GM19351 (cell line): ENCODE measurements around the gene SLC2A13.
A peak's percentile ranks its signal among the peaks of the same experiment; 100 is the strongest.
"Not testable (repeated sequence)": the region's sequence is repeated elsewhere in the genome, so short reads cannot be mapped to it uniquely, and the experiment has no call there.

Source experiments
- ATAC-seq: cut with Tn5 transposase; IDR thresholded peaks from one replicate; pipeline ENCODE4 v1.9.1; 2021; ENCODE audit warnings: mild to moderate bottlenecking, moderate library complexity; ENCODE audit not compliant: unreplicated experiment

SLC2A13 gene

DNA sequence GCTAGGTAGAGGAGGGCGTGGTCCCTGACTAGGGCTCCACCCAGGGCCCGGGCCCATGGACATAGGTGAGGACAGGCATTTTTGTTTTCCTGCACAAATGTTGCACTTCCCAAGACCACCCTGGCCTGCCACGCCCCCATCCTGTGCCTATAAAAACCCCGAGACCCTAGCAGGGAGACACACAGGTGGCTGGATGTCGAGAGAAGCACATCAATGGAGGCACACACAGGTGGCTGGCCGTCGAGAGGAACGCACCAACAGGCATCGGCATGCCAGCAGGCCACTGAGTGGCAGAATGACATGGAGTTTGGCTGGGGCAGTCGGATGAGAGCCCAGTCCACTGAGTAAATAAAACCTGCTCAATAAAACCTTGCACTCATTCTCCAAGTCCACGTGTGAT lies 328.4 kb downstream of the SLC2A13 start:
- ATAC-seq, result no peak

DNA sequence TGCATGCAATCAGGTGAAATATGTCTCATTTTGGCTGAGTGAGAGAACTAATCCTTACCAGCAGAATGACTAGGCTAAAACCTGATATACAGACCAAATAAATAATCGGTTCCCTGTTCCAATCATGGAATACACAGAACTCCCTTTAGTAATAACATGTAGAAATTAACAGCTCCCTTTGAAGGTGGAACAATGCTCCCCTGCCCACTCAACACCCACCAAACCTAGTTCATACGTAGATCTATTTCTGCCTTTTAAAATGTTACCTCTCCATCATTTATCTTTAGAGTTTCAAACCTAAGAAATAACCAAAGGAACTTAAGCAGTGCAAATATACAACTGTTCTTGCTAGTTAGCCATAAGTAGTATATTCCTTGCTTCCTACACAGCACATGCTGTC lies 332.6 kb downstream of the SLC2A13 start:
- no peak for ATAC-seq

DNA sequence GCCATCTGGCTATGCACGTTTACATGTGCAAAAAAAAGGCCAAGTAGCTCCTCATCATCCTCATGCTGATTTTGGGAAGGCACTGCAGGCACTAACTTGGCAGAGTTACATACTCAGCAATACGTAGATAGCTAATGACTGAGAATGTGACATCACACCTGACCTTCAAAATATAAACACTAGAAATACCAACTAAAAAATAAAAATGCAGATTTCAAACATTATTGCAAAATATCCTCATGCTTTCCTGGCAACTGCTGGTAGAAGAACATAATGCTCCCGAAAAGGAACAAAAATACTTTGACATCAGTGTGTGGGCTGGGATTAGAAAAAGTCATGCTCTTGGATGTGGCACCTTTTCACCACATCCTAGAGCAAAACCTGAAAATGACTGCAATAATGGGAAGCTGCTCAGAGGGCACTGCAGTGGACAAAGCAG lies 333.0 kb downstream of the SLC2A13 start:
- ATAC-seq, result no peak

DNA sequence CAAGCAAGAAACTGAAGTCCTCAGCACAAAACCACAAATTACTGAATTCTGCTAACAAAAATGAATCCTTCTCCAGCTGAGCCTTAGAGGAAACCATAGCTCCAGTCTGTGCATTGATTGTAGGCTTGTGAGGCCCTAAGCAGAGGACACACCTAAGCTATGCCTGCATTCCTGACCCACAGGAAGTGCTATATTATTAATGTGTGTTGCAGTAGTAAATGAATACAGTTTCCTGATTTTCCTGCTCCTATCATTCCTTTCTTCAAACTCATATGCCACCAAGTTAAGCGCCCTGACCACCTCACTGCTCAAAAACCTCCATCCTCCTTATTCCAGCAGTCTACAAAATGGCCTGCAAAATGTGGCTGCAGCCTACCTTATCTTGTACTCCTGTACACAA lies 334.4 kb downstream of the SLC2A13 start:
- ATAC-seq, result no peak

DNA sequence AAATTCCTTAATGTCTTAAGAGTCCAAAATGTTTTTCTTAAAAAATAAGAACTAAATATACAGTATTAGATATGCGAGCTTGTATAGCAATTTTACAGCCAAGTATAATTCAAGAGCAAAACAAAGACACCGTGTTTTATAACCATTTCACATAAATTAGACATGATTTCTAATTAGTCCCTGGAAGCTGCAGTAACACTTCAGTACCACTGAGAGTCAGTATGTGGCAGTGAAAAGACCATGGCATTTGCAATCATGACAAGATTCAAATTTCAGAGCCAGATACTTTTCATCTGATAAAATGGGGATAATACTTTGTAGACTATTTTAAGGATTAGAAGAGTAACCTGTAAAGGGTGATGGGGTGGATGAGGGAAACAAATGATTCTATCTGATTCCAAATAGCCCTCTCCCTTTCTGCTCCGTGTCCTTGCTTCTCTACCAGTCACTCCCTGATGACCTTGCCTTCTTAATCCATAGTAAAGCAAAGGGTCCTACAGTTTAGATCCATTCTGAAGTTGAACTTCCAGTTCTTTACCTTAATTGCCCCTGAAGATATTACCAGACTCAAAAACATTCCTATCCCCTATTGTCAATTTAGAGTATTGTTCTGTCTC lies 340.8 kb downstream of the SLC2A13 start:
- ATAC-seq, result peak; percentile 89

DNA sequence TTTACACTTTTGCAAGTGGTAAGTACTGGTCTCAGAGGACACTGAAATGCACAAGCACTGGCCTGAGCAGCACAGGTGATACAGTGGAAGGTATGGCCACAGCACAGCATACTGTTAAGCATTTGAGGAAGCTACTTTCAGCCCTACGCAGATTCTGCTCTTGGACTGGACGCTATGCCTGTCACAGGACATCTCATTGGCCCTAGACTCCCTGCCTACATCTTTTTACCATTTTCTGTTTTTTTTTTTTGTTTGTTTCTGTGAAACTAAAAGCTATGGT lies 342.1 kb downstream of the SLC2A13 start:
- ATAC-seq, result no peak

DNA sequence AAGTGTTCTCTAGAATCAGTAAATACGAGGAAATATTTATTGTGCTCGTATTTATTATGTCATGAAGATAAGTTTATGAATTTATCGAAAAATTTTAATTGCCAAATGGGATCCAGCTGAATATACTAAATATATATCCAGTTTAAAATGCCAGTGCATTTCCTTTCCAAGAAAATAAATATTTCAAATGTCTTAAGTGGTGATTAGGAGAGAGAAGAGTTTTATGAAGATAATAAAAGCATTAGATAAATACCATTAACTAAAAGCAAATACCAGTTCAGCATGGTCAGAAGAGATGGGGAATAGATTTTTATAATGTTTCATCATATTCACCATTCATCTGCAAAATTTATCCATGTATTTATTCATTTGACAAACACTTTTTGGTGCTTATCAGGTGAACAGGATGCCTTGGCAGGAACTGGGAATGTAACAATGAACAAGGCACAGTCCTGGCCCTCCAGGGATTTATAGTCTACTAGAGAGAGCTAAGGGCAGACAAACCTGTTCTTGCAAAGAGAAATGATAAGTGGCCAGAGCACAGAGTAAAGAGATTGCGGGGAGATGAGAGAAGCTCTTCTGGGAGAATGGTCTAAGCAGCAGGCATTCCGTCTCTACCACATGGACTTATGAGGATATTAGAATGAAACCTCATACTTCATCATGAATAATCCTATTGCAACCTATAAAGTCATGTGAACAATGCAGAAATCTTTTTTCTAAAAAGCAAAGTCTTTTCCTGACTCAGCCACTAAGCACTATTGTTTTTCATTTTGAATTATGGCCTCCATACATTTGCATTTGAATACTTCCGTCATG lies 342.6 kb downstream of the SLC2A13 start:
- ATAC-seq, result no peak

DNA sequence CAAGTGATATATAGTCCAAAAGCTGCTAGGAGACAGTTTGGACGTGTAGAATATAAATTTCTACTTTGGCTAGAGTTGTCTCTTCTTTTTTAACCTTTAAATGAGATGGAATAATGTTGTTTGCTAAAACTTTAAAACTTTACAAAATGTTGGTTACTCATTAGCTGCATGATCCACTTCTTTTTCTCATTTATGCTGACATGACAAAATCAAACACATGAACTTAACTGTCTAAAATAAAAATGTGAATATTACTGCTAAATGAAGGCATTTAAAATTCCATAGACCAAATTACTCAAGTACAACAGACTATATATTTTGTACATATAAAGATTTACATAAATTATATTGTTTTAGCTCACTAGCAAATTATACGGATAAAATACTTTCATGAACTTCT lies 350.4 kb downstream of the SLC2A13 start:
- ATAC-seq, result no peak

DNA sequence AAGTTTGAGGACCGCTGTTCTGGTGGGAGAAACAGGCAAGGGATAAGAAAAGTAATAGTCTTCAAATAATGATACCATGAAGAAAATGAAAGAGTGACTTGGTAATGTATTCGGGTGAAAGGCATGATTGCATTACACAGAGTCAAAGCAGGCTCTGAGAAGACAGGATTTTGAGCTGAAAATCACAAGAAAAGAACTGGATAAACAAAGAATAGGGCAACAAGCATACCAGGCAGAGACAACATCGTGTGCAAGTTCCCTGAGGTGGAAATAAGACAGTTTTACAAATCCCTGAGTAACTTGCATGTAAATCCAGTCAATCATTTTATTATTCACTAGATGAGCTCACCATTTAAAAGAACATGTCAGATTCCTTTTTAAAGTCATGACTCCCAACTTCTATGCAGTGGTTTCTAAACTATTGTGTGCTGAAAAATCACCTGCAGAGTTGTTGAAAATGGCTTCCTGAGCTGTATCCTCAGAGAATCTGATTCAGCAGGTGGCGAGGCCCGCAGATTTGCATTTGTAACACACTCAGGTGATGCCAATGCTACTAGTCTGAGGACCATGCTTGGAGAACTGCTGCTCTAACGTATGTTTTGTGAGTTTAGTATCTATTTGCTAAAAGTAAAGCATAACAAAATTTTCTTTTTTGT lies 353.3 kb downstream of the SLC2A13 start:
- no peak for ATAC-seq

DNA sequence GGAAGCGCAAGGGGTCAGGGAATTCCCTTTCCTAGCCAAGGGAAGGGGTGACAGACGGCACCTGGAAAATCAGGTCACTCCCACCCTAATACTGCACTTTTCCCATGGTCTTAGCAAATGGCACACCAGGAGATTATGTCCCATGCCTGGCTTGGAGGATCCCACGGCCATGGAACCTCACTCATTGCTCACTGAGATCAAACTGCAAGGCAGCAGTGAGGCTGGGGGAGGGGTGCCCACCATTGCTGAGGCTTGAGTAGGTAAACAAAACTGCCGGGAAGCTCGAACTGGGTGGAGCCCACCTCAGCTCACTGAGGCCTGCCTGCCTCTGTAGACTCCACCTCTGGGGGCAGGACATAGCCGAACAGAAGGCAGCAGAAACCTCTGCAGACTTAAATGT lies 359.7 kb downstream of the SLC2A13 start:
- ATAC-seq, result not testable (repeated sequence)

DNA sequence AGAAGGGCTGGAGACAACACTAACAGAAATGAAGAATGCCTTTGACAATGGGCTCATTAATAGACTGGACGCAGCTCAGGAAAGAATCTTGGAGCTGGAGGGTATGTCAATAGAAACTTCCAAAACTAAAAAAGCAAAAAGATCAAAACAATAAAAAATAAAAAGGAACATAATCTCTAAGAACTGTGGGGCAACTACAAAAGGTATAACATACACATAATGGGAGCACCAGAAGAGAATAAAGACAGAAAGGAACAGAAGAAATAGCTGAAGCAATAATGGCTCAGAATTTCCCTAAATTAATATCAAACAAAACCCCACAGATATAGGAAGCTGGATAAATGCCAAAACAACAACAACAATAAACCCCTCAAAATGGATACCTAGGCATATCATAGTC lies 362.2 kb downstream of the SLC2A13 start:
- ATAC-seq, result no peak

DNA sequence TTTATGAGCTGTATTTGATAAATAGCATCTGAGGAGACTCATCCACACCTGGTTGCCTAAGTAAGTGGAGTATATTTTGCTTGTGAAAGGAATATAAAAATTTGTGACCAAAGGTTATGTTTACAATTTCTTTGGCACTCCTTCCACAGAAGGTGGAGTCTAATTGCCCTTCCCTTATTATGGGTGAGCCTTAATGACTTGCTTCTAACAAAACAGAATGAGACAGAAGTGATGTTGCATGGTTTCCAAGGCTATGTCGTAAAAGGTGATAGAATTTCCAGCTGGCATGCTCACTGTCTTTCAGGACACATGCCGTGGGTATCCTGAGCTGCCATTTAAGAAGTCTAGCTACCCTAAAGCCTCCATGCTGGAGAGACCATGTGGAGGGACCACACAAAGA lies 369.5 kb downstream of the SLC2A13 start:
- no peak for ATAC-seq

DNA sequence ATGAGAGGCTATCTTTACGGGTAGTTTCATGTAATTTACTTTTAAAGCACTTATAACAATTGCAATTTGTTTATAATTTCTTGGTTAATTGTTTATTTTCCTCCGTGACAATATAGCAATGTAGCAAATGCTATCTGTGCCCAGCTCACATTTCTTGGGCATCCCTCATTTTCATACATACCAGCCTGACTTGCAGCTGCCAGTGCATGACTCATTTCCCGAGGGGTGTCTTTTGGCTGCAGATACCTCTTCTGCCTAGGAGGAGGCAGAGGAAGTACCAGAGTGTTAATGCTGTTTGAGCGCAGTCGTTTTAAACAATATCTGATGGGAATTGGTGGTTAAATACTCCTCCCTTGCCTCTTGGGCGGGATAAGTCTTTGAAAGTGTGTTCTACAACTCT lies 382.1 kb downstream of the SLC2A13 start:
- no peak for ATAC-seq

DNA sequence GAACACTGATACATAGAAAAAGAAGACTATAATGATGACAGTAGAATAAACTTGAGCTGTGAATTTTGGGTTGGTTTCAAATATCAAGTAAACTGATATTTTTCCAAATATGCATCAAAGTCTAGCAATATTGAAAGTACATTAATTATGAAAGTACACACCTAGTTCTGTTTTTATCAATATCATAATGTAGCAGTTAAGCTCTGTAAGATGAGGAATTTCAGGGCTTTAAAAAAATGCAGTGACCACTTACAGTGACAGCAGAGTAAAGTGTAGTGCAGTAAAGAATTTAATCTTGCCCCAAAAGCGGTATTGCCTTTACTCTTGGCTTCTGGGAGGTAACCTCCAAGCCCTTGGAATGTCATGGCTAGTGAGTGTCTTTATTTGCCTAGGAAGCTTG lies 383.4 kb downstream of the SLC2A13 start:
- ATAC-seq, result no peak

DNA sequence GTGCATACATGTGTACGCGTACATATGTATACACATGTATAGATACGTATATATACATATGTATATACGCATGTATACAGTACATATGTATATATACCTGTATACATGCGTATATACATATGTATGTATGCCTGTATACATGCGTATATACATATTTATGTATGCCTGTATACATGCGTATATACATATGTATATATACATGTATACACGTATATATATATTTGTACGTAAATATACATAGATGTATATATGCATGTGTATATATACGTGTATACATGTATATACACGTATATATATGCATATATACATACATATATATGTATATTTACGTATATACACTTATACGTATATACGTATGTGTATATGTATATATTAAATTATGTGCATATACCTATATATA lies 392.3 kb downstream of the SLC2A13 start:
- no peak for ATAC-seq

DNA sequence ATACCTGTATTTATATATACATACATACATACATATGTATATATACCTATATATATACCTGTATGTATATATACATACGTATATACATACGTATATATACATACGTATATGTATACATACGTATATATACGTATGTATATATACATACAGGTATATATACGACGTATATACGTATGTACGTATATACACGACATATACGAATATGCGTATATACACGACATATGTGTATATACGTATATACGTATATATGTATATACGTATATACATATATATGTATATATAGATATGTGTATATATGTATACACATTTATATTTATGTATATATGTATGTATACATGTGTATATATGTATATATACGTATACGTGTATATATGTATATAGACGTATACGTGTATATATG lies 393.5 kb downstream of the SLC2A13 start:
- ATAC-seq, result no peak
